Measurements from ENCODE around the gene ACTL10.

- TF ChIP-seq YY1 (IDR thresholded peaks at IDR 0.05; ENCODE audit: low read depth) (no peak), EP300 (IDR thresholded peaks at IDR 0.05; ENCODE audit: borderline replicate concordance) (no peak), FOXM1 (IDR thresholded peaks at IDR 0.05; ENCODE audit: borderline replicate concordance, low read depth) (no peak), TEAD4 (IDR thresholded peaks at IDR 0.05) (no peak), TAF1 (IDR thresholded peaks at IDR 0.05; ENCODE audit: low read depth) (no peak), USF1 (IDR thresholded peaks at IDR 0.05) (no peak), MAX (IDR thresholded peaks at IDR 0.05) (no peak)
Observed at GRCh38 chr20:33664762-33665144, 2.0 kb upstream of the ACTL10 start.

All from Ishikawa (cell line).